GM03348 (cell line): Measurements from ENCODE around the gene LRMDA.

Experiments
- DNase-seq: peaks from one replicate; pipeline ENCODE4 v3.0.0; 2012; ENCODE audit warnings: low spot score

The LRMDA gene

DNA sequence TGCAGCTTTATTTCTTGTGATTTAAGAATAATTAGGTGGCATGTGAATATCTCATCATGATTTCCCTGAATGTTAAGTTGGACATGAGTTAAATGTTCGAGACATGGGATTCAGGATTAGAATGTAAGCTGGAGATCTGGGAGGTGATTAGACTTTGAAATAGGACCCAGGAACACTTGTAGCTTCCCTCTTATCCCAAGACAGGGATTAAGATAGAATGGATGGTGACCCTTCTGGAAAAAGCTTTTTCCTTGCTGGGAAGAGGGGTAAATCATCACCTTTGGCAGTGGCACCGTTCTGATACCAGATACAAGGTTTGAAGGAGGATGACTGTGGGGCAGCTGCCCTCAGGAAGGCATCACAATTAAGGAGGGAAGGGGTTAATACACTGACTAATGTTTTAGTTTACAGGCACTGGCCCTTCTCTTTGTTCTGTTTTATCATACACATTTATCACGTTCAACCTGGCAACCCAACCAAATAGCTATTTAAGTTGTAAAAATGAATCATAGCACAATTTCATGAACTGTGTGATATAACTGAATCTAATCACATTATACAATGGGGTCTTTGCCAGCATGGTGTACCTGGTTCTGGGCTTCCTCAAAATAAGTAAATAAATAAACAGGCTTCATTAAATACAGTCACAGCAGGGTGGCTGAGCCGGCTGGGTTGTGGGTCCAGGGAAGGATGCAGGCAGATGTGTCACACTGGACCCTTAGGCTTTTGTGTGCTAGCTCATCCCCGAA lies 212.7 kb downstream of the LRMDA start:
- no peak for DNase-seq

DNA sequence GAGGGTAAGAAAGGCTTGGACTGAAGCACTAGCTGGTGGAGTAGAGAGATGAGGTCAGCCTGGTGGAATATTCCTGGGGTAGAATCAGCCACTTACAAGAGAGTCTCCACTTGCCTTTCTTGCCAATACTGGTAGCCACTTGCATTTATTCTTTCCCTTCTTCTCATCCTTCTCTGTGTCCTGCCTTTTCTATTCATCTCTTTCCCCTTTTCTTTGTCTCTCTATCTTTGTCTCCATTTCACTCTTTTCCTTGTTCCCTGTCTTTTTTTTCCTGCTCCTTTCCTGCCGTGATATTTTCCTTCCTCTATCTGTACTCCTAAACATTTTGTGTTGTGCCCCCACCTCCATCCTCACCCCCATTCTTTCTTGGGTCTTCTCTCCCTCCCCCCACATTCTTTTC lies 214.3 kb downstream of the LRMDA start:
- no peak for DNase-seq

DNA sequence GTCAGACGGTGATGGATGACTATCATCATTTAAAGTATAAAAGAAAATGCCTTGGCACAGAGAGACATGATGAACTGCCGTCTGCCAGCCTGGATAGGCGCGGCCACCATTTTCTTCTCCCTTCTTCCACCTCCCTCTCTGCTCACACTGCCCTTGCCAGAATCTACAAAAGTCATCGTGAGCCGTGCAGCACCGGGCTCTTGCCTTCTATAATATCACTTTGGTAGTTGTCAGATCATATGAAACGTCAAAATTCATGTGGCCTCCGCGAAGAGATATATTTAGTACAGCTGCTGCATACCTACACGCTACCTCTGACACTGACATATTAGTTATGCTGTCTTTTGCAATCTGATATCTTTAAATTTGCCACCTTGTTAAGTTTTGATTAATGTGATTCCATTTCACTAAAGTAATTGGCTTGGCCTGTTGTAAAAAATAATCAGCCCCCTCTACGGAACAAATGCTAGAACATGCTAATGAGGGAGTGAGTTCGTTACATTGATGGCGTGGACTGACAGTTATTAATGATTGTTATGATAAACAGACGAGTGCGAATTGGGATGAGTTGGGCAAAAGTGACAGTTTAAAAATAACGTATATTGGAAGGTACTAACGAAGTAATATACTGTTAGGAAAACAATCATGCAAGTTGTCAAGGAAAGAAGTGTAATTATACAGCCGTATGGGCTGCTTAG lies 214.9 kb downstream of the LRMDA start:
- DNase-seq = no peak

DNA sequence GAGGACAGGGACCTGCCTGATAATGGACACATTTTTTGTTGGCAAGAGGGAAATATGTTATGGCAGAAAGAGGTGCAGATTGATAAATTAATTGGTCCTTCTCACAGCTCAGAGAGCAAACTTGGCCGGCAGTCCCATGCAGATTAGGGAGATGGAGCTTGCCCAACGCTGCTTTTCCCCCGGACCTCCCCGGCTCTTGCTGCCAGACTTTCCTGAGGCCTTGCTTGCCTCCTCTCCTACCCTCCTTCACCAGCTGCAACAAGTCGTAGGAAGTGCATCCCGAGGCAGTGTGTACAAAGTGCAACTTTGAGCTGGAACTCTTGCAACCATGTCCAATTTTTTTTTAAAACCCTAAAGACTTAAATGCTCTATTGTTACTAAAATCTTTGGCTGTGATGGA lies 215.5 kb downstream of the LRMDA start:
- DNase-seq = no peak

DNA sequence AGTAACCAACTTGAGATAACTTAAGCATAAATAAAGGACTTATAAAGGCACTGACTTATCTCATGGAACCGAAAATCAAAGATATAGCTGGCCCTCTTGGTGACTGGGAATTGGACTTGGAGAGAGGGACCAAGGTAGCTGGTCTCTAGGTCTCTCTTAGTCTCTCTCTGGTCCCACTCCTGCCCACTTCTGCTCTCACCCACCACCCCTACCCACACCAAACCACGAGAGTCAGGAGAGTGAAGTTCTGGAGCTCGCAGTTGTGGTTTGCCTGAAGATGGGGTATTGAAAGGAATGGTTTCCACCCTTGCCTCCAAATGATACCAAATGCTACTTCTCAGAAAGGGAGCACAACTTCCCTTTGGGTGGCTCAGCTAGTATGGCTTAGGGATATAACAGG lies 216.3 kb downstream of the LRMDA start:
- DNase-seq = no peak

DNA sequence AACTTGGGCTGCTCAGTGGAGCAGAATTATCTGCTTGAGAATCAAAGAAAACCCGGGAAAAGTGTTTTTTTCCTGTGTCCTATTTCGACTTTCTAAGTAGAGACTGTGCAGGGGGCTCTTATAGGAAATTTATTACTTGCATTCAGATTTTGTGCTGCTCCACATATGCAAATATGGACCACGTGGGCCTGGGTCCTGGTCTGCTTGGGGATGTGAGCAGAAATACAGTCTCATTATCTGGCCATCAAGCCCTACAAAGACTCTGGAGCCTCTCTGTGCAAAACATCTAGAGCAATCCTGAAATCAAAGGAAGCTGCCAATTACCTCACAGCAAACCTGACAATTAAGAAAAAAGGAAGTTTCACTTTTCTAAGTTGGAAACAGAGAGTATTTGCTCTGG lies 216.9 kb downstream of the LRMDA start:
- no peak for DNase-seq

DNA sequence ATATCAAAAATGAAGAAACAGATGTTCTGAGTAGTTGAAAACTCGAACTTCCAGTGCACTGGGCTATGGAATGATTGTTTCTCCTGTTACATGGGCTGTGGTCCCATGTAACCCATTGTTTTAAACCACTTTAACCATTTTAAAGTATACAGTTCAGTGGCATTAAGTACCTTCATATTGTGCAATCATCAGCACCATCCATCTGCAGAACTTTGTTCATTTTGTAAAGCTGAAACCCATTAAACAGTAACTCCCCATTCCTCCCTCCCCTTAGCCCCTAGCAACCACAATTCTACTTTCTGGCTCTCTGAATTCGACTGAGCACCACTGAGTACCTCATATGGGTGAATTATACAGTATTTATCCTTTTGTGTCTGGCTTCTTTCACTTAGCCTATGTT lies 217.4 kb downstream of the LRMDA start:
- DNase-seq = no peak

DNA sequence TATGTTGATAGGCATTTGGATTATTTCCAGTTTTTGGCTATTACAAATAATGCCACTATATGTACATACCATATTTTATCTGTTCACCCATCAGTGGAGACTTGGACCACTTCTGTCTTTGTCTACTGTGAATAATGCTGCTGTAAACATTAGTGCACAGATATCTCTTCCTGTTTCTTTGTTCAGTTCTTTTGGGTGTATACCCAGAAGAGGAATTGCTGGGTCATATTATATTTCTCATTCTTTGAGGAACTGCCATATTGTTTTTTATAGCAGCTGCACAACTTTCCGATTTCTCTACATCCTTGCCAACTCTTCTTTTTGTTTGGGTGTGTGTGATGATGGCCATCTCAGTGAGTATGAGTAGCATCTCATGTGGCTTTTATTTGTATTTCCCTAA lies 218.0 kb downstream of the LRMDA start:
- no peak for DNase-seq

DNA sequence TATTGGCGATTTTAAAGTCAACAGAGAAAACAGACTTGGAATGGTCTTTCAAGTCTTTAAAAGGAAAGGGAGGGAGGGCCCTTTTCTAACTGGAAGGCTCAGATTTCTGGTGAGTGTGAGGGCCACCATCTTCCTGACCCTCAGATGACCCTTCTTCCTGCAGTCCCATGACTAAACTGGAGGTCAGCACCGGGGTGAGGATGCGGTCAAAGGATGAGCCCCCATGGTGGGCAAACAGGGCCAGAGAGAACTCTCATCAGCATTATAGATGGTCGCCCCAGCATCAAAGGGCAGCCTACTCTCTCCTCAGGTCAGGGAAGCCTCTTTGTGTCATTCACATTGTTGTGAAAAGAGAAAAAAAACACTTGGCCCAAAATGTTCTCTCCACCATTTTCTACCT lies 219.2 kb downstream of the LRMDA start:
- no peak for DNase-seq

DNA sequence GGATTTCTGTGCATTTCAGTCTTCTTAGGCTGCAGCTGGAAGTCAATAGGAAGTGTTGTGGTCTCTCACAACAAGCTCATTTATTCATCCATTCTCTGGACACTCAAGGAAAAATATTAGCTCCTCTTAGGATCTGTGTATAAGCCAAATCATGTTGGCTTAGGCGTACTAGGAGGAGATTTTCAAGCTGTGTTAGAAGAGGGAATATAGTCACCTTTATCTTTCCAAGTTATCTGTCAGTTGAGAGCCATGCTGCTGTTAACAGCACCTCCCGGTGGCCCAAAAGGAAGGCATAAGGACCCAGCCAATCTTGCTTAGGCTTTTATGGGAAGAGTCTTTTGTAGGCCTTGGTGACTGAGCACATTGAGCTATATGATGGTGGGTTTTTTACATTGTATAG lies 220.0 kb downstream of the LRMDA start:
- no peak for DNase-seq

DNA sequence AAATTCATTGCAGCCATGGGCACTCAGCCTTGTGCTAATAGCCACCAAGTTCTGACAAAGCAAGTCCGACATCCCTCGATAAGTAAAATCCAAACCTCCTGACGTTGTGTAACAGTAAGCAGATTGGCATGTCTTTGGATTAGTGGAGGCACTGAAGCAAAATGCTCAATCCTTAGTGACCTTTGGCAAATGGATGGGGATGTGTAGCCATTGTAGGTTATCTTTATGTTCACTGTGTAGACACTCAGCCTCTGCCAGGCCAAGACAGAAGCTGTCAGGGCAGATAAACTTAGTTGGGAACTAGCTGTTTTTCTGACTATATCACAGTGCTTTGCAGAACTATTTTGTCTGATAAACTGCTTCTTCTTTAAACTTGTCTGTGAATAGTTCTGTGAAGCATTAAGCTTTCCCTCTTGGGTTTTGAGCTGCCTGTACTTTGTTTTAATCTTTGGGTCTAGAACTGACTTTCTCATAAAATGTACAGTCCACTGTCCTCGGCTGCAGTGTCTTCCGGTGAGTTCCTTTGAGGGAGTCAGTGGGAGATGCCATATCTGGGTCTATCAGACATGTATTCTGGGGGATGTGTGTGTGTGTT lies 220.8 kb downstream of the LRMDA start:
- no peak for DNase-seq

DNA sequence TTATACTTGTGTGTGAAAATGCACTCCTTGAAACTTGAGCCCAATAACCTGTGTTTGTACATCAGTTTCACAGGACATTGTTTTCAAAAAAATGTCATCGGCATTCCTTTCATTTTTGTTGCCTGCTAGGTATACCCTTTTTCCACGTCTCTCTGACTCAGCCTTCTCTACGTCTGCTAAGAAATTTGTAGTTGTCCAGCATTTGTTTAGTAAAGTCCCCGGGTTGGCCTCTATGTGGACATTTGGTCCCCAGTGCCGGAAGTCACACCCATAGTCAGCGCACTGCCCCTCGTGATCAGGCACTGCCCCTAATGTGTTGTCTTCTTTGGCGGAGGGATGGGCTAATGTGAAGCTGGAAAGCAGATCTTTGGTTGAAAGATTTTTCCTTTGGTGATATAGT lies 222.3 kb downstream of the LRMDA start:
- no peak for DNase-seq

DNA sequence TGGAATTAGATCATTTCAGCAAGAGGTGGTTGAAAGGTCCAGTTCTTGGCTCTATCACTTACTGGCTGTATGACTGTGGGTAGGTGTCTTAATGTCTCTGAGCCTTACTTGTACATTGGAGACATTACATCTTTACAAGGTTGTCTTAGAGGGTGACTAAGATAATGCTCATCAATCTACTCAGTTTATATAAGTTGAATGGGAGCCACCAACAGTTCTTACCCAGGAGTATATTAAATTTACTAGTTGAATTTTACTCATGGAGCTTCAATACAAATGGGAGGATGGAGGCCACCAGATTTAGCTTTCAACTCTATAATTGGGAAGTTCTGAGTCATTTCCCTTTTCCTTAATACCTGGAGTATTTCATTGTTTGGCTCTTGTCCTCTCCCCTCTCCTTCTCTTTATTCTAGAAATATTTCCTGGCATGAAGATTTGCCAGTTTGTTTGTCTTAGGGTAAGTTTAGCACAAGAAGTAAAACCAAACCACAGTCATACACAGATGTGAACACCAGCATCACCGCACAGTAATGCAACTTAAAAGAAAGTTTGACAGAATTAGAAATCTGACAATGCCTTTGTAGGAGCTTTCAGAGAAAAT lies 222.8 kb downstream of the LRMDA start:
- DNase-seq = no peak

DNA sequence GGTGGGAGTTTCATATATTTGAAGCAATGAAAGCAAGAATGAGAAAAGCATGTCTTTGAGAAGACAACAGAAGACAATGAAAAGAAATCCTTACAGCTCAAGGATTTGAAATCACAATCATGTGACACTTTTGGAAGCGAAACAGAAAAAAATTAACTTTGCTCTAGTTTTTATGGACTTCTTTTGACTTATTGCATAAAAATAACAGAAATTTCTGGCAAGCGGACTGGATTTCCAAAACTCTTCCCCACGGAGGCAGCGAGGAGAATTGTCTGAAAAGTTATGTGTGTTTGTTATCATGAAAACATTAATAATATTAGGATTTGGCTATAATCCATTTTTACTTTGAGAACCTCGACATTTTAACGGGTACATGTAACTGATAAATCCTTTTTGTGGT lies 223.3 kb downstream of the LRMDA start:
- DNase-seq = no peak

DNA sequence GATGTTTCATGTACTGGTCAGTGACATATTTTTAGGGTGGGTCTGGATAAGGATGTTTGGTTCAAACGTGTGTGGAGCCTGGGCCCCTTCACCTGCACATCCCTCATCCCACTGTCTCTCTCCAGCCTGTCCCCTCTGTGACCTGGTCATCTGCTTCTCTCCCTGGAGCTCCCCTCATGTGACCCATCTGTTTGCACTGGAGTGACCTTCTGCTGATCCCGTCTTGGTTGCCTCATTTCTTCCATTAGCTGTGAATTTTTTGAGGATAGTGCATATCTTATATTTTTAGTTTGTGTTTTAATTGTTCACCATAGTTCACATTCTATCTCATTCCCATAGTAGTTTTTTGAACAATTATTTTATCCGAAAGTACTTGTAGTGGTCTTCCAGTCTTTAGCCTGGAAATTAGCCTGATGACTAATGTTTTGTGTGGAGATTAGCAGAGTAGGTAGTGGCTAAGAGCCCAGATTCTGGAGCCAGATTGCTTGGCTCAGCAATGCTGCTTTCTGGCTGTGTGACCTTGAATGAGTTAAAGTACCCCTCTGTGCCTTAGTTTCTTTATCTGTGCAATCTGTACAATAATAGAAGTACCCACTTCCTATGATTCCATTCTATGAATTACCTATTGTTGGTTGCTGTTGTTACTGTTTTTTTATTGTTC lies 224.5 kb downstream of the LRMDA start:
- DNase-seq = no peak

DNA sequence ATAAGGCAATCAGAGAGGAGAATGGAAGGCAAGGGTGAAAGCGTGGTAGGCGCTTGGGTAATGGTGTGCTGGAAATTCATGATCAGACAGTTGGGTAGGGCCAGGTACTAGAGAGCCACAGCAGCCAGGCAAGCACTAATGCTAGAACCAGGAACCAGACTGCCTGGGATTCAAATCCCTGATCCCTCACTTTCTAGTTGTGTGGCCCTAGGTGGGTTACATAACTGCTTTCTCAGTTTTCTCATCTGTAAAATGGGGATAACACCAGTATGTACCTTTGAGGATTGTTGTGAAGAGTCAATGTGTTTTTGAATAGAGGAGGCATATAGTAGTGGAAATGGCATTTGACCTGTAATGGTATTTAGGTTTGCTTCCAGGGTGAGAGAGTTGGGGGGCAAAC lies 225.9 kb downstream of the LRMDA start:
- DNase-seq = no peak

DNA sequence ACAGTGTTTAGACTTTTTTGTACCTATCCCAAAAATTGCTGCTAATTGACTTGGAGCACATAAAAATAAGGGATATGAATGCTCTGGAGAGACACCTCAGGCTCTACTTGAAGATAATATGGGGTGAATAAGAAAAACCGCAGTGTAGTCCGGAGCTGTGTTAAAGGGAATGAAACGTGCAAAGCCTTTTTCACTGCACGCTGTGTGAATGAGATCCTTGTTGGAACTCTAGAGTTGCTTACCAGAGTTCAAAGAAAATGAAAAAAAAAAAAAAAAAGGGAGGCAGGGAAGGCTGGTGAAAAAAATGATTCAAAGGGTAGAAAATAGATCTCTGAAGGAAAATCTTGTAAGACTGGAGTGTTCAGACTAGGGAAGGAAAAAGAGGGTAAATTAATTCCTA lies 226.6 kb downstream of the LRMDA start:
- no peak for DNase-seq

DNA sequence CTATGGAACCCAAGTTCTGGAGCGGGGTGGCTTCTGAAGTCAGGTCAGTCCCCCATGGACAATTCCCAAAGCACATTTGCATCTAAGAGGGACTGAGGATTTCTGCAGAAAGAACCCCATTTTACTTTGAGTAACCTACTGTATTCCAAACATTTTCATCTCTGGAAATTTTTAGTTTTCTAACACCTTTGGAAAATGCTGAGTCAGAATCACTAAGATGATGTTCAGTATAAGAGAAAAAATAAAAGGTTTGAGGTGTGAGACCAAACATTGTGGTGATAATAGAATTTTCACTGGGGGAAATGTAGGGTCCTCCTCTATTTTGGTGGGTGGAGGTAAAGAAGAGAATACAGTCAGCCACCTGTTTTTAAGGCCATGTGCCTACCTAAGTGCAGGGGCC lies 227.1 kb downstream of the LRMDA start:
- no peak for DNase-seq

DNA sequence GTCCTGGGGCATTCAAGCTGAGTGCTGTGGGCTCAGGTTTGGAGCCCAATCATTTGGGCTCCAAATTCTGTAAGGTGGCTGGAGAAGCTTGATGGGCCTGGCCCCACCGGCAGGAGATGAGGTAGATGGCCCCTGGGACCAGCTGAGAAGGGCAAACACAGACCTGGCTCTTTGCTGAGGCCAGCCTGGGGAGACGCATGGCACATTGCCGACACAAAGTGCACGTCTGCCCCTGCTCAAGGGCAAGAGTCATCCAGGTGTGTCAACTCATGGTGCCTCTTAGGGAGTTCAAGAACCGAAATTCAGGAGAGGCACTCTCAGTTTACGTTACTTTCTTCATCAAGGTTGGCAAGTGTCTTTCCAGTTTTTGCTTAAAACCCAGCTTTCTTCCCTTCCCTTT lies 227.5 kb downstream of the LRMDA start:
- DNase-seq = no peak

DNA sequence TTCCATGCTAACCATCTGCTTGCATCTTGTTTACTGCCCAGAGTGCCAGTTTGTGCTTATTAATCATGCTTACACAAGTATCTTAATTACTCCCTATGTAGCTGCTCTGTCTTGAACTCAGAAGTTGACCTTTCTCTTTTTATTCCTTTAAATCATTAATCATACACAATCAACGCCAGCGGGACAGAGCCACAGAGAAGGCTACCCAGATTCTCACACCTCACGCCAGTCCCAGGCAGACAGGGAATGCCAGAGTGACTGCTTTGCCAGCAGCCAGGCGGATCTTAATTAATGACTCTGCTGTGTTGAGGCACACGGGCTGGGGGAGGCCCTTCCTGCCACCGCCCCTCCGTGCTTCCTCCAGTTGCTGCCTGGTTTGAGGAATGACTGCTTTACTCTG lies 229.4 kb downstream of the LRMDA start:
- no peak for DNase-seq

DNA sequence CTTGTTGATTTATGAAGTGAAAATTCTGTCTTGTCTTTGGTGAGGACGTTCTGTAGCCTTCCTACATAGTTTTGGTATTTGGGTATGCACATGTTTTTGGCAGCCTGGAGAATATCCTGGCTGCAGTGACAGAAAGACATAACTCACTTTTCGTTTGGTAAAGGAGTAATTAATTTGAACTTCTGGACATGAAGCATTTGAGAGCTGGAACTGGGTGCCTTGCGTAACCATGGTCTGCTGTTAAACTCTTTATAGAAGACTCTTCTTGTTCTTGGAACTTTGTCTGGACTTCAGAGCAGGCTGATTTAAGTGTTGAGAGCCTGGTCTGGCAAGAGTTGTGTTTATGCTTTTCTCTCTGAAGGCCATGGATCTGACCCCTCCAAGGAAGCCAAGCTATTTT lies 231.3 kb downstream of the LRMDA start:
- peak; percentile 39 for DNase-seq

DNA sequence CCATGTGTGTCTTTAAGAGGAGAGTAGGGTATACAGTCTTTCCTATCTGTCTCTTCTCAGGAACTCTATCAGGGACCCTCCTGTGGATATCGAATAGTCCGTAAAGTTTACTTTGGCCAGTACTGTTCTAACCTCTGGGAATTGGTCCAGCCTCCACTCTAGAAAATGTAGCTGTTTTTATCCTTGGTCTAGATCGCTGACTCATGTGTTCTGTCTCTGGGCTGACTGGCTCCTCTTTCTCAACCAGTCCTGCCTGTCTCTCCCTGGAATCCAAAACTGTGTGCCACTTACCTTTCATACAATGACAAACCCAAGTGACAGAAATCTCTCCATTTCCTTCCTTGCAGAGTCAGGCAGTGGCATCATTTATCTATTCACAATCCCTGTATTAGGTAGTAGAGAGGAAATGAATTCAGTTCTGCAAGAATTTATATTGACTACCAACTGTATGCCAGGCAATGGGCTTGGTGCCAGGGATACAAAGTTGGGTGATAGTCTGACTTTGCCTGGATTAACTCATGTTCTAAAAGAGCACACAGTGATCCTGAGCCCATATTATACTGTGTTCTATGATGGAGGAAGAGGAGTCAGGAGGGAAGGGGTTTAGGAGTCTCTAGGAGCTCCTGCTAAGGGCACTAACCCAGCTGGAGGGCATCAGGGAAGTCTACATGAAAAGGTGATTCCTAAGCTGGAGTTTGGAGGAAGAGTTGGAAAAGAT lies 232.7 kb downstream of the LRMDA start:
- no peak for DNase-seq
